NCI-H460 (cell line): ENCODE results near the gene HOXB3. TPM values are rescaled to one million over a fixed set of nuclear protein-coding genes. Genes with fewer than 3 reads are reported as not detected.

Experiments
- DNase-seq: peaks from one replicate; pipeline ENCODE4 v3.0.0-alpha.2; 2016; ENCODE audit warnings: low read depth; ENCODE audit errors: extremely low read depth
- total RNA-seq: library from RNA; depleted of rRNA; stranded (reverse); fragments of >200 nt; shearing (Covaris generic); gene quantifications from 2 replicates; pipeline ENCODE4 v1.2.3, GENCODE V29; 2014

The HOXB3 gene
- total RNA-seq, 1 experiment from 2014 or later: 5.3 TPM

DNA sequence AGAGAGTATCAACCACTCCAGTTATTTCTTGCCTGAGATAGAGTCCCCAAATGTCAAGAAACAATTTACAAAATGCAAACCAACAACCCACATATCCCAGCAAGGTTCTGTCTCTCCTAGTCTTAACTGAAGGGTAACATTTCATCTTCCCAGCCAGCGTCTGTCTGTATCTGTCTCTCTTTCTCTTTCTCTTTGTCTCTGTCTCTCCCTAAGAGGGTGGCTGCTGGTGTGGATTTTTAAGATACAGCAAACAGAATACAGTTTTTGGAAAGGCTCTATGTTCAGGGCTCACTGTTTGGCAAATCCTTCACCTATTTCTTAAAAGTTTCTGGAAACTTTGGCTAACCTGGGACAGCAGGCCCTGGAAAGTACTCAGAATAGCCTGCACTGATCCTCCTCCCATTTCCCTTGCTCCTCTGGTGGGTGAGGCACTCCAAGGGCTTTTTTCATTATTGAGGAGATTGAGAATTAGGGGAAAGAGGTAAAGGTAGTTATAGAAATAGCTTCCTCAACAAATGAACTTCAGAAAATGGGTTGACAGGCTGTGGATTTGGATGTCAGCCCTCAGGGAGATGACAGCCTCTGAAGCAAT, 18.1 kb downstream of the HOXB3 start:
- DNase-seq: no peak

DNA sequence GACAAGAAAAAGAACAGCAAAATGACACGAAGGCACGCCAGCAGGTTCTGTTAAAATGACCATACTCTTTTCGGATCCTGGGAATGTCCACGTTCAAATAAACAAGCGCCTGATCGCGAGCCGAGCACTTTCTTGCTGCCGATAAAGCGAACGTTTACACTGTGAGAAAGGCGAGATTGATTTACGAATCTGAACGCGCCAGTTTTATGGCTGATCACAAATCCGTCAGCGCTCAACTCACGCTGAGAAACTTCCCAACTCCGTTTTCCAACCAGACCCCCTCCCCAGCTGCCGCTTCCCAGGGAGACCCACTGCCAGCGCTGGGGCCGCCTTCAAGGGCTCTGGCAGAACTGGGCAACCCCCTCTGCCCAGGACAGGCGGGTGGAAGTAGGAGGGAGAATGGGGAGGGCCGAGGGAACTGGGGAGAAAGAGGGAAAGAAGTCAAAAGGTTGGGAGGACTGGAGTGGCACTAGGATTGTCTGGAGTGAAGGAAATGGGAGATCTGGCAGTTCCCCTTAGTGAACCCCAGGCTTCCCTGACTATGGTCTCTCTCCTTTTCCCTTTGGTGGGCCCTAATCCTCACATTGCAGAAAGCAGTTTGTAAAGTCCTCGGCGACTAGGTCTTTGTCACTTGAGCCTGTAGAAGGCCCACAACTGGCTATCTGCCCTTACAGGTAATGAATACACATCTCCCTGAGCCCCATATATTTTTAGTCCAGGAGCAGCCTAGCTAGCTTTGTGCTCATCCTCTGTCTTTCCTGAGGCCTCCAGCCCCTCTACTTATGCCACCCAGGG, 18.8 kb downstream of the HOXB3 start:
- no peak for DNase-seq

- DNase-seq: no peak
Observed at GRCh38 chr17:48570325-48571023, 19.6 kb downstream of the HOXB3 start.

- DNase-seq: no peak
Observed at GRCh38 chr17:48569674-48570324, 20.2 kb downstream of the HOXB3 start.

DNA sequence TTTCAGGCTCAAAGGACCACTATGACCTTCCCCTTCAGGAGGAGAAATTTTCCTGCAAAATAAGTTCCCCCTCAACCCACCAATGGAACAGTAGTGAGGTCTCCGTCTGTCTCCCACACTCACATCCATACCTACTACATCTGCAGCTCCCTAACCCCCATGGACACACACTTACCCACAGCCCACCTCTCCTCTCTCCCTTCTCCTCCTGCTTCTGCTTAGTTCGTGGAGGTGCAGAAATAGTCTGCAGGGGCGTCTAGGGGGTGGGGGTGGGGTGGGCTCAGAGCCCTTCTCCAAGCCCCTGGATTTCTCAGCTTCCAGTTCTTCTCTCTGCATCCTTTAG, 20.8 kb downstream of the HOXB3 start:
- DNase-seq: no peak

DNA sequence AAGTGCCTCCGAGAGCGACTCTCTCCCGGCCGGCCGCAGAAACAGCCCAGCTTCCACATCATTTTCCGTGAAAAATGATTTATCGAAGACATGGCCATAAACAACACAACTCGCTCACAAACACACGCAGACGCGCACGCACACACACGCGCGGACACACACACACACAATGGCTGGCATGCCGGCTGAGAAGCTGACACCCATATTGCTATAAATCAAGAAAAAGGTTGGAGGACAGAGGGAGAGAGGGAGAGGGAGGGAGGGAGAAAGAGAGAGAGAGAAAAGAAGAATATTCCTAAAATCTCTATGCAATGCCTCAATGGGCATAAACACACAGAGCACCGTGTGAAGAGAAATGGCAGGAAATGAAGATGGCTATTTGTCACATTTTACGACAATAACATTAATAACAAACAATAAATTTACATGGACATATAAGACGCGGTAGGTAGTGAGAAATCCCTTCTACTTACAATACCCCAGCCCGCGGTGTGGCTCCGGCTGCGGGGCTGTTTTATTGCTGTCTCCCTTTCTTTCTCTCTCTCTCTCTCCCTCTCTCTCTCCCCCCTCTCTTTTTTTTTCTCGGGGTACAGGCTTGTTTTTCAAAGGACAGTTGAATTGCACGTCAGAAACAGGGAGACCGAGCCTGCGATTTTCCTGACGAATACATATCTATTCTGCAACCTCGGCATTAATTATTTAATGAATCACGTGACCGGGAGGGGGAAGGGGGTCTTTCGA, 21.4 kb downstream of the HOXB3 start:
- no peak for DNase-seq

DNA sequence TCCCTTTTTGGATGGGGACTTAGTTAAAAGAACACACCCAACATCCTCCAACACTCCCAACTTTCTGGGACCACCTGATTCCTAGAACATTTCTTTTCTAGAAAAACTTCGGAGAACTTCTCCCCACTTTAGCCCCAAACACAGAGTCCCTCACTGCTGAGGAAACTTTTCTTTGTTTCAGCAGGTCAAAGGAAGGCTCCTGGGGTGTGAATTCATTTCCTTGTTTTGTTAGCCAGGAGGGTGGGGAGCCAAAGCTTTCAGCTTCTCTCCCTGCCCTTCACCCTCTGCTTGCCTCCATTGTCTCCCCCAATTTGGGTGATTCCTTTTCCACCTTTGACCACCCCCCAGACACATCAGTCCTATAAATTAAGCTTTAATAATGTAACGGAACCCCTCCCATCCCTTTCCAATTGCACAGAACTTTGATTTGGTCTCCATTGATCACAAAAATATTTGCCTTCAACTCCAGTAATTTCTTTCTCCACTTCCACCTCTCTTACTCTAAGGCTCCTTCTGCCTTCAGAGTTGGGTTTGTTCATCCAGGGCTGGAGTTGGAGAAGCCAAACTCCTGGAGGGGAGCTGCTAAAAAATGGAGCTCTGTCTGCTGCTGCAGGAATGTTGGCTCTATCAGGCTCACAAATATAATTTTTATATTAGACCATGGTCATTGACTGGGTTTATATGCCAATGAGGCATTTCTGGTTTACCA, 22.2 kb downstream of the HOXB3 start:
- no peak for DNase-seq

GRCh38 chr17:48567209-48567608, 22.8 kb downstream of the HOXB3 start:
- DNase-seq: no peak

- no peak for DNase-seq
Observed at GRCh38 chr17:48566717-48567116, 23.3 kb downstream of the HOXB3 start.

DNA sequence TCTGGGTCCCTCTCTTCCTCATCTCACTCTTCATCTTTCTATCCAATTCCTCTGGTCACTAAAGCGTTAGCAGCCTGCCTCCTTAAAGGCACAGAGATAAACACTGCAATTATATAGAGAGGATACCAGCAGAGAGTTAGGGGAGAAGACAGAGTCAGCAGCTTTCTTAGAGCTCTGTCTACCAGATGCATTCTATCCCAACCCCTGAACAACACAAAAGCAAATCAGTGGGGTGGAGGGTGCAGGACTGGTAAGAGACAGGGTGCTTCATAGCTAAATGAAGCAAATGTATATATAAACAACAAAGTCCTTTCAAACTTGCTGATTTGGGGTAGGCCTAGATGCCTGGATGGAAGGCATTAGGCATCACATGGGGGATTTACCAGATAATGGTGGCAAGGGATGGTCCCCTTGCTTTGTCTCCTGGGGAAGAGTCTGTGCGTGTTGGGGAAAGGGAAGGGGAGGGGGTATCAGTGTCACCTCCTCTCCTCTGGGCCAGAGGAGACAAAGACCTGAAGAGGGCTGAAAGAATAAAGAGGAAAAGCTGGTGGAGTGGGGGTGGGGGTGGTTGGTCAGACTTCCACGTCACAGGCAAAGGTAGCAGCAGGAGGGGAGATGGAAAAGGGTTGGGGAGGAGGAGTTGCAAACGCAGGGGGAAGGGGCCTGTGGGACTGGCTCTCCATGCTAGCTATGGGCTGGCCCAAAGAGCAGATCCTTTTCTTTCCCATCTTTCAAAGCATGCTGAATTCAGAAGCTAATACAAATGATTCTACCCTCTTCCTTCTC, 23.9 kb downstream of the HOXB3 start:
- no peak for DNase-seq

- no peak for DNase-seq
Observed at GRCh38 chr17:48565022-48565554, 25.0 kb downstream of the HOXB3 start.

- no peak for DNase-seq
Observed at GRCh38 chr17:48564188-48565021, 25.6 kb downstream of the HOXB3 start.

DNA sequence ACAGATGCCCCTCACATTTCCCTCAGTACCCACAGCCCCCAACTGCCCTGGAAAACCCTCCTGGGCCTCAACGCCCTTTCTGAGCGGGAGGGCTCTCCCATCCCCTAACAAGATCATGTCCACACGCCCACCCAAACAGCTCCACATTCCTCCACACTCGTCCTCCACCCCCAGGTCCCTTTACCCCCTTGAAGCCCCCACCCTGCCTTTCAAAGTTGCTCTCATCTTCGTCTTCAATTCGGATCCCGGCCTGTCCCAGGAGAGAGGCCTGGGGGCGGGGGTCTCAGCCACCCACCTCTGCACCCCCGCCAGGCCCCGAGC, 26.2 kb downstream of the HOXB3 start:
- DNase-seq: no peak

DNA sequence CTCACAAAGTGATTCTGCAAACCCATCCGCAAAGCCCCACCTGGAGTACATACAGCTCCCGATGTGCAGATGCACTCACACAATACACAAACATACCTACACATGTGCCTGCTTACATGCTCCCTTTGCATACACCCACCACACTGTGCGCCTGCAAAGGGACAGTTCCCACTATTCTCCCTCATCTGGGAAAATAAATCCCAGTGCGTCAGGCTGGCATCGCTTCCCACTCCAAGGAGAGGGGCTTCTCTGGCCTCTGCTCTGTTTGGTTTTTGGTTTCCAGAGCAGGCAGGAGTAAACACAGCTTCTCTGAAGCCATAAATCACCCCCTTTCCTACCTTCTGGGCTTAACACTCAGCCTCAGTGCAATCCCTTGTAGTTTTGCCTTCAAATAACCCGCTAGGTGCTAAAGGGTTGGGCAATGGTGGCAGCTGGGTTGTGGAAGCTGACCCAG, 26.6 kb downstream of the HOXB3 start:
- DNase-seq: no peak

- DNase-seq: no peak
Observed at GRCh38 chr17:48562934-48563333, 27.1 kb downstream of the HOXB3 start.

DNA sequence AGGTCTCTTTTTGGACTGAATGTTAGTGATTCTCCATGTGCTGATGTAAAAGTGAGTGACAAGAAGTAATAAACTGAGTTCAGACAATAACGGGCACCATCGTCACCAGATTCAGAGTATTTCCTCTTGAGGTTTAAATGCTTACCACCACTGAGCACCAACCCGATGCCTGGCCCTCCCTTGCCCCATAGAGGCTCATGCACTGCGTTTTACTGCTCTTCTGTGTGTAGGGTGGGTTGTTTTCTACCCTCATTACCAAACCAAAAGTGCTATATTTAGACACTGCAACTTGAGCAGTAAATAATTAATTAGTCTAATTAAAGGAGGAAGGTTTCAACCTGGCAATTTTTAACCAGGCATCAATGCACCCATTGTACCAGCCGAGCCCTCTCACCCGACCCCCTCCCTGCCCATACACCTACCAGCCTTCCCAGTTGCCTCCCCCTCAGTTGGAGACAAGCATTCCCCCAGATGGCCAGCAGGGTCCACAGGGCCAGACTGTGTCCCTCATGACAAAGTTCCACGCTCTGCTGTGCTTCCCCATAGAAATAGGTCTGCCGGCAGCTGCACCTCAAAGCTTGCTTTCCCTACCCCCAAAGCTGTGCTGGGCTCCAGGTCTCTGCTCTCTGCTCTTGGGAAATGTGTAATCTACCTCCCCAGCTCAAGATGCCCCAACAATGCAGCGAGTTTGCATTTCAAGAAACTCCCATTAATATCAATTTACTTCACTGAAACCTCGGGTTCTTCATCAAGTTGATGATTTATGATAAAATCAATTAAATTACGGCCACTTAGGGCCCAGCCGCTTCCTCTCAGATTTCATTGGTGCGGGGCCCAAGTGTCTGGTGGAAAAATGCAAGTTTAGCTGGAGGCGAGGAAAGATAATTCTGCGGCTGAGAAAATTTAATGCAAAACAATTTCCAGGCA, 27.9 kb downstream of the HOXB3 start:
- no peak for DNase-seq
